ENCODE results near the gene SHB. TPM values are rescaled to one million over a fixed set of nuclear protein-coding genes. Genes with fewer than 3 reads are reported as not detected.

SHB gene
- total and polyA plus RNA-seq, 2 of the 8 experiments (the other 6 are each of a cell fraction or from before 2014, with no cell fraction given): 4.1 to 12.6 TPM

DNA sequence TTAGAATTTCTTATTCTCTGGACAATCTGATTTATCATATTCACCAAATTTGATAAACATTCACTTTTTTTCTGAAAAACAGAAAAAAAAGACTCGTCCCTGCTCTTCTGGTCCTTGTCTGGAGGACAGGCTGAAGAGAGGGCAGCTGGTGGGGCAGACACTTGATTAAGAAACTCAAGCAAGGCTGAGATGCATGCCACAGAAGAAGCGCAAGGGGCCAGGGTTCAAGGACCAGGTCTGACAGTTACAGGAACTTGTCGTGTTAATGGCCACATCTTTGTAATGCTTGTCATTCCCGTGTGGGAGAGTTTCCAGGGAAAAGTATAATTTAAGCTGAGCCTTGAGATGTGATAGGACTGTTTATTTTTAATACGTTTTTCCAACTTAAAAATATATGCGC is 40.6 kb upstream of the SHB start:
- H3K79me2 ChIP-seq (ENCODE audit: control insufficient read depth in 1 of 2, insufficient read depth in 2 of 2, low read length in 2 of 2): no peaks in the 10 kb centered on the region
- H2BK15ac ChIP-seq (ENCODE audit: low read length): no peak overlapping the region
- H2AFZ ChIP-seq (ENCODE audit: low read length): no peak overlapping the region
- CTCF ChIA-PET (ENCODE audit: partially characterized antibody): interaction anchor here (1.0 to 2.6 kb wide), 6 partner anchors 21 to 283 kb away, joined by 3 to 9 read pairs (median 4); partner anchors contain the start of gene ALDH1B1
- H3K27ac ChIP-seq (ENCODE audit: low read depth, low read length): no peak overlapping the region
- no peak overlapping the region for H3K14ac ChIP-seq (ENCODE audit: insufficient read length)
- no peak overlapping the region for H3K4ac ChIP-seq (replicated peaks; ENCODE audit: insufficient read length, low read depth, low read length)
- DNase-seq (ENCODE audit: low read depth in 1 of 2, low spot score in 2 of 2) (no peak), FAIRE-seq (no peak)
- H2BK12ac ChIP-seq (ENCODE audit: low read depth, low read length): no peak overlapping the region
- no peak overlapping the region for H4K5ac ChIP-seq (ENCODE audit: insufficient read length, low read depth, low read length)
- H4K20me1 ChIP-seq (replicated peaks in 1 of 2; ENCODE audit: control insufficient read depth in 1 of 2, insufficient read depth in 2 of 2, low read length in 2 of 2): no peaks in the 10 kb centered on the region
- no peak overlapping the region for H4K91ac ChIP-seq (replicated peaks; ENCODE audit: insufficient read length, low read length)
- H2AK5ac ChIP-seq (ENCODE audit: low read depth, low read length): no peak overlapping the region
- no peaks in the 10 kb centered on the region; a peak in 1 of 7 replicates for H3K4me1 ChIP-seq (replicated peaks in 1 of 4; ENCODE audit: control insufficient read depth in 3 of 4, insufficient read depth in 4 of 4, low read length in 3 of 4)
- no peak overlapping the region for H2BK5ac ChIP-seq (ENCODE audit: low read depth, low read length)
- H2BK20ac ChIP-seq (ENCODE audit: low read length): no peak overlapping the region
- no peaks in the 10 kb centered on the region; a peak in 1 of 7 replicates for H3K27me3 ChIP-seq (replicated peaks in 1 of 4; ENCODE audit: control insufficient read depth in 3 of 4, extremely low read depth in 1 of 4, insufficient read depth in 3 of 4, low read length in 3 of 4)
- no peak overlapping the region for H3K9ac ChIP-seq (replicated peaks in 1 of 4; ENCODE audit: extremely low read depth in 1 of 4, low read depth in 3 of 4, low read length in 3 of 4)
- H3K23ac ChIP-seq (ENCODE audit: insufficient read length): no peak overlapping the region
- no peak overlapping the region for H3K4me2 ChIP-seq (ENCODE audit: insufficient read depth in 1 of 2, low read depth in 2 of 2, low read length in 2 of 2)
- H3K9me3 ChIP-seq (ENCODE audit: insufficient read depth in 2 of 2, low read depth in 1 of 2, low read length in 1 of 2): no peaks in the 10 kb centered on the region
- H4K8ac ChIP-seq (ENCODE audit: extremely low read depth, insufficient read depth, low read length): no peak overlapping the region
- TF ChIP-seq TEAD4 (IDR thresholded peaks at IDR 0.05; ENCODE audit: low read depth, low read length): no peak
- TF ChIP-seq SUZ12 (IDR thresholded peaks at IDR 0.05; ENCODE audit: low read length): no peak
- TF ChIP-seq NRF1 (IDR thresholded peaks at IDR 0.05; ENCODE audit: low read depth, low read length): no peak
- TF ChIP-seq GTF2F1 (IDR thresholded peaks at IDR 0.05; ENCODE audit: borderline replicate concordance, low read depth, low read length): no peak
- no peak for TF ChIP-seq SP1 (IDR thresholded peaks at IDR 0.05; ENCODE audit: low read depth, low read length)
- TF ChIP-seq SP2 (IDR thresholded peaks at IDR 0.05; ENCODE audit: low read length): no peak
- H3K18ac ChIP-seq (ENCODE audit: extremely low read depth, low read length): no peak overlapping the region
- WGBS, 2 experiments (ENCODE audit: extremely low coverage in 1 of 2, insufficient coverage in 1 of 2, insufficient read length in 1 of 2, insufficient replicate concordance in 2 of 2, low coverage in 1 of 2, low lambda C conversion rate in 2 of 2, missing lambda C conversion rate in 1 of 2): 87% methylated on average over 6 of the region's 6 CpGs; no CpG with 5 or more reads in 1 of the 2 experiments
- no peak overlapping the region for H3K56ac ChIP-seq (replicated peaks; ENCODE audit: insufficient read length, low read depth, low read length)
- no peaks in the 10 kb centered on the region for H3K79me1 ChIP-seq (ENCODE audit: low read depth, low read length)
- no peak overlapping the region for H3K4me3 ChIP-seq (ENCODE audit: extremely low read depth in 1 of 4, insufficient read depth in 2 of 4, low read depth in 3 of 4, low read length in 4 of 4)
- H2BK120ac ChIP-seq (replicated peaks; ENCODE audit: low read depth, low read length): no peak overlapping the region
- no peaks in the 10 kb centered on the region for H3K23me2 ChIP-seq (ENCODE audit: low read depth, low read length)
- no peaks in the 10 kb centered on the region for H3K36me3 ChIP-seq (ENCODE audit: control insufficient read depth in 2 of 4, insufficient read depth in 4 of 4, low read length in 3 of 4)
- POLR2A ChIA-PET (ENCODE audit: partially characterized antibody): no interaction called here
